ENCODE data around the gene GPRIN1. TPM values are rescaled to one million over a fixed set of nuclear protein-coding genes. Genes with fewer than 3 reads are reported as not detected.

GPRIN1 gene
- total RNA-seq, 4 donors from 2014 or later = 0.24 to 0.75 (median 0.30) TPM

- no peak for DNase-seq
- intact Hi-C loops (cut with DNase I) = loop anchor here (10.0 kb wide), 1 partner anchor 103 kb away; the partner anchor contains the start of gene FAF2
- TF ChIP-seq, protein P1, sequence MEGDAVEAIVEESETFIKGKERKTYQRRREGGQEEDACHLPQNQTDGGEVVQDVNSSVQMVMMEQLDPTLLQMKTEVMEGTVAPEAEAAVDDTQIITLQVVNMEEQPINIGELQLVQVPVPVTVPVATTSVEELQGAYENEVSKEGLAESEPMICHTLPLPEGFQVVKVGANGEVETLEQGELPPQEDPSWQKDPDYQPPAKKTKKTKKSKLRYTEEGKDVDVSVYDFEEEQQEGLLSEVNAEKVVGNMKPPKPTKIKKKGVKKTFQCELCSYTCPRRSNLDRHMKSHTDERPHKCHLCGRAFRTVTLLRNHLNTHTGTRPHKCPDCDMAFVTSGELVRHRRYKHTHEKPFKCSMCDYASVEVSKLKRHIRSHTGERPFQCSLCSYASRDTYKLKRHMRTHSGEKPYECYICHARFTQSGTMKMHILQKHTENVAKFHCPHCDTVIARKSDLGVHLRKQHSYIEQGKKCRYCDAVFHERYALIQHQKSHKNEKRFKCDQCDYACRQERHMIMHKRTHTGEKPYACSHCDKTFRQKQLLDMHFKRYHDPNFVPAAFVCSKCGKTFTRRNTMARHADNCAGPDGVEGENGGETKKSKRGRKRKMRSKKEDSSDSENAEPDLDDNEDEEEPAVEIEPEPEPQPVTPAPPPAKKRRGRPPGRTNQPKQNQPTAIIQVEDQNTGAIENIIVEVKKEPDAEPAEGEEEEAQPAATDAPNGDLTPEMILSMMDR (IDR thresholded peaks at IDR 0.05) = no peak
- no peak for TF ChIP-seq POLR2A (IDR thresholded peaks at IDR 0.05)
- Histone ChIP-seq H3K27me3 (no peaks in the 10 kb centered on the region), H3K4me1 (peaks cover 4 to 8% of the 10 kb centered on the region in 2 donors), H3K36me3 (no peaks in the 10 kb centered on the region), H3K9me3 (no peaks in the 10 kb centered on the region), H3K4me3 (replicated peaks in 1 of 3) (no peak overlapping the region), H3K27ac (no peak overlapping the region)
- 81 to 87% methylated on average over 8 of the region's 8 CpGs for WGBS, 2 donors
Measured at GRCh38 chr5:176547802-176548201, 62.2 kb downstream of the GPRIN1 start.

Small RNAs within 50 kb of the gene (microRNA-seq; reads per million reads assigned to microRNA genes)
- gene MIR4281 = not detected

Small RNAs within 50 kb of the gene (small RNA-seq; reads per million reads assigned to genes)
- gene MIR4281 = not detected
- not detected for gene RF00019
- not detected for gene RN7SL684P

Other genes starting within 250 kb of the GPRIN1 start
- gene KIAA1191, start 248.4 kb downstream of the GPRIN1 start, total RNA-seq = 100 to 1,000 TPM; 107 to 134 (median 119) TPM
- gene ARL10, start 244.7 kb downstream of the GPRIN1 start, total RNA-seq = 10 to 100 TPM in 1 of 4 donors, 1 to 10 TPM in 3; 2.1 to 11.0 (median 2.8) TPM
- gene NOP16, start 221.6 kb downstream of the GPRIN1 start, total RNA-seq = 10 to 100 TPM in 2 of 4 donors, 1 to 10 TPM in 2; 4.7 to 13.7 (median 8.2) TPM
- gene HIGD2A, start 221.4 kb downstream of the GPRIN1 start, total RNA-seq = 100 to 1,000 TPM; 112 to 188 (median 138) TPM
- gene CLTB, start 193.6 kb downstream of the GPRIN1 start, total RNA-seq = 100 to 1,000 TPM in 3 of 4 donors, 10 to 100 TPM in 1; 95.2 to 139 (median 112) TPM
- gene FAF2, start 161.8 kb downstream of the GPRIN1 start, total RNA-seq = 100 to 1,000 TPM in 1 of 4 donors, 10 to 100 TPM in 3; 33.6 to 186 (median 43.2) TPM
- 10 to 100 TPM; 12.1 to 27.3 (median 22.4) TPM for gene RNF44, start 72.8 kb downstream of the GPRIN1 start, total RNA-seq
- gene CDHR2, start 60.8 kb downstream of the GPRIN1 start, total RNA-seq = under 1 TPM in 1 of 4 donors, not detected in 3; 0.11 TPM
- gene SNCB, start 20.4 kb upstream of the GPRIN1 start, total RNA-seq = not detected
- gene EIF4E1B, start 20.5 kb upstream of the GPRIN1 start, total RNA-seq = not detected
- gene TSPAN17, start 37.3 kb upstream of the GPRIN1 start, total RNA-seq = 10 to 100 TPM; 18.9 to 24.7 (median 21.0) TPM
- gene UNC5A, start 200.4 kb upstream of the GPRIN1 start, total RNA-seq = under 1 TPM in 3 of 4 donors, not detected in 1; 0.34 to 0.67 (median 0.67) TPM

Measured in thyroid gland (tissue), 4 donors.